GM10248 (cell line): ENCODE results near the gene INSIG1.

ENCODE experiments used
- CTCF ChIA-PET: fragments of 300-600 bp; sonication (Branson Sonifier 250); formaldehyde crosslinking; extraction: SDS; loops from one replicate; lab custom pipeline; 2021; ENCODE audit warnings: antibody characterized with exemption; lab: Yijun Ruan, JAX
- POLR2A ChIA-PET: fragments of 350-650 bp; sonication (Branson Sonifier 250); formaldehyde crosslinking; extraction: SDS; loops from one replicate; lab custom pipeline; 2020; ENCODE audit warnings: antibody characterized with exemption; lab: Yijun Ruan, JAX
- DNase-seq: peaks from one replicate; pipeline ENCODE4 v3.0.0; 2012; ENCODE audit errors: extremely low spot score
- TF ChIP-seq, protein P1 (sequence below): IDR thresholded peaks from 2 replicates; pipeline ENCODE4 v1.5.1; 2012; ENCODE audit warnings: mild to moderate bottlenecking, low read depth; ENCODE audit errors: extremely low read depth, missing control alignments, control extremely low read depth

The INSIG1 gene

GRCh38 chr7:155315977-155316376 is 18.3 kb downstream of the INSIG1 start:
- DNase-seq = no peak
- ChIA-PET CTCF (interaction anchor here (1.1 kb wide), 1 partner anchor 12 kb away, joined by 4 read pairs; no protein-coding TSS in a partner anchor), POLR2A (no interaction called here)
- TF ChIP-seq, protein P1, sequence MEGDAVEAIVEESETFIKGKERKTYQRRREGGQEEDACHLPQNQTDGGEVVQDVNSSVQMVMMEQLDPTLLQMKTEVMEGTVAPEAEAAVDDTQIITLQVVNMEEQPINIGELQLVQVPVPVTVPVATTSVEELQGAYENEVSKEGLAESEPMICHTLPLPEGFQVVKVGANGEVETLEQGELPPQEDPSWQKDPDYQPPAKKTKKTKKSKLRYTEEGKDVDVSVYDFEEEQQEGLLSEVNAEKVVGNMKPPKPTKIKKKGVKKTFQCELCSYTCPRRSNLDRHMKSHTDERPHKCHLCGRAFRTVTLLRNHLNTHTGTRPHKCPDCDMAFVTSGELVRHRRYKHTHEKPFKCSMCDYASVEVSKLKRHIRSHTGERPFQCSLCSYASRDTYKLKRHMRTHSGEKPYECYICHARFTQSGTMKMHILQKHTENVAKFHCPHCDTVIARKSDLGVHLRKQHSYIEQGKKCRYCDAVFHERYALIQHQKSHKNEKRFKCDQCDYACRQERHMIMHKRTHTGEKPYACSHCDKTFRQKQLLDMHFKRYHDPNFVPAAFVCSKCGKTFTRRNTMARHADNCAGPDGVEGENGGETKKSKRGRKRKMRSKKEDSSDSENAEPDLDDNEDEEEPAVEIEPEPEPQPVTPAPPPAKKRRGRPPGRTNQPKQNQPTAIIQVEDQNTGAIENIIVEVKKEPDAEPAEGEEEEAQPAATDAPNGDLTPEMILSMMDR = no peak

DNA sequence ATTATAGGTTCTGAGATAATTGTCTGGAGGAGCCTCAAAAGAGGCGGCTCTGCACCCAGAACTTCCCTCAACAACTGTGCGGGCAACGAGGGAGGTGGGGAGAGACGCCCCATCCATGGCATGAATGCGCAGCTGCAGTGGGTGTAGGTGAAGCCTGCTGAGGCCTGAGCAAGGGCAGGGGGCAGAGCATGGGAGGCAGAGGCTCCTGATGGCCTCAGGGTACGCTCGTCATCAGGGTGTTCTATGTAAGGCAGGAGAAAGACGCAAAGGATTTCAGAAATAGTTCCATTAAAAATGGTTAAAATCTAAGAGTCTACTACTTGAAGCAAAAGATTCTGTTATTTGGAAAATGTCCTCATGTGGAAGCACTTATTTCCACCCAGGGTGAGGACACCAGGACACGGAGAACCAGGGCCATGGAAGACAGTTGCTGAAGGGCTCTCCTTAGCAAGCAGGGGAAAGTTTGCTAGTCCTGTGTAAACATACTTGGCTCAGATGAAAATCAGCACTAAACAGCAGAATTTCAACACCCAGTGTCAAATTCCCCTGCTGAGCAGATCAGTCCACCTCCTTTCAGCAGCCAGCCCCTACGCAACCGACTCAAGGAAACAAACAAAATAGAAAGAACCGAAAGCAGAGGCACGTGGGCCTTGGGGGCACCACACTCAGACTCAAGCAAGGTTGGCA is 18.9 kb downstream of the INSIG1 start:
- CTCF ChIA-PET = interaction anchor here (1.1 kb wide), 1 partner anchor 12 kb away, joined by 4 read pairs; no protein-coding TSS in a partner anchor
- TF ChIP-seq, protein P1 = no peak
- POLR2A ChIA-PET = no interaction called here
- no peak for DNase-seq

DNA sequence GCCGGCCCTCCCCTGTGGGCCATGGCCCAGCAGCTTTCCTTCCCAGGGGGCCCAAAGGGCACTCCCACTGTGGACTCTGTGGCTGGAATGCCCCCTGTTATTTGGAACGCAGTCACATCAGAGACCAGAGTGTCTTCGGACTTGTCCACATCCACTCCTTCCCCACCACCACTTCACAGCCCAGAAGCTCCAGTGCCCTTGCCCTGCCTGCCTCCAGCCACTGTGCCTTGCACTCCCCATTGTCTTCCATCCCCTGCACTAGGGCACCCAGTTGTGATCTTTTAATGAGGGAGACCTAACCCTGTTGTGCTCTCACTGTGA is 19.4 kb downstream of the INSIG1 start:
- TF ChIP-seq, protein P1 = no peak
- no peak for DNase-seq
- ChIA-PET CTCF (no interaction called here), POLR2A (no interaction called here)

DNA sequence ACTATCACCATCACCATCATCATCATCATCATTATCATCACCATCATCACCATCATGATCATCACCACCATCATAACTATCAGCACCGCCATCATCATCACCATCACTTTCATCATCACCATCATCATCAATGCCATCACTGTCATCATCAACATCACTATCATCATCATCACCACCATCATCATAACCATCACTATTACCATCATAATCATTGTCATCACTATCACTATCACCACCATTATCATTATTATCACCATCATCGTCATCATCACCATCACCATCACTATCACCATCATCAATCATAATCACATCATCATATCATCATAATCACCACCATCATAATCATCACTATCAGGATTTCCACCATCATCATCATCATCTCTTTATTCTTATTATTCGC is 20.6 kb downstream of the INSIG1 start:
- DNase-seq = no peak
- ChIA-PET POLR2A (no interaction called here), CTCF (no interaction called here)
- TF ChIP-seq, protein P1 = no peak

- CTCF ChIA-PET = interaction anchor here (0.9 kb wide), 1 partner anchor 10 kb away, joined by 3 read pairs; no protein-coding TSS in a partner anchor
- POLR2A ChIA-PET = no interaction called here
- DNase-seq = no peak
- TF ChIP-seq, protein P1 = no peak
These were observed 24.9 kb downstream of the INSIG1 start for GRCh38 chr7:155322530-155322929.

DNA sequence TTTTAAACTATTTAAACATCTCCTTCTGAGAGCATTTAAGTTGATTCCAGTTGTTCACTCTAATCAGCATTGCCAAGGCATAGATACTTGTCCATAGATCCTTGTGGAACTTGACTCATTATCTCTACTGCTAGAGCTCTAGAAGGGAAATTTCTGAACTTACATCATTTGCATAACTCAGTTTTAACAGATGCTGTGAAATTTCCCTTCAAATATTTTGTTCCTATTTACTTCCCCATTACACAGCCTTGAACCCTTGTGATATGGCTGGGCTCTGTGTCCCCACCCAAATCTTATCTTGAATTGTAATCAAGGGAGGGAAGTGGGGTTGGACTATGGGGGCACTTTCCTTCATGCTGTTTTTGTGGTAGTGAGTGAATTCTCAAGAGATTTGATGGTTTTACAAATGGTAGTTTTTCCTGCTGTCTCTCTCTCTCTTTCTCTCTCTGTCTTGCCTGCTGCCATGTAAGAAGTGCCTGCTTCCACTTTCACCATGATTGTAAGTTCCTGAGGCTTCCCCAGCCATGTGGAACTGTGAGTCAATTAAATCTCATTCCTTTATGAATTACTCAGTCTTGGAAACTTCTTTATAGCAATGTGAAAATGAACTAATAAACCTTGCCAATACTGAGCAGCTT is 25.4 kb downstream of the INSIG1 start:
- ChIA-PET CTCF (interaction anchor here (0.9 kb wide), 1 partner anchor 10 kb away, joined by 3 read pairs; no protein-coding TSS in a partner anchor), POLR2A (no interaction called here)
- no peak for DNase-seq
- TF ChIP-seq, protein P1 = no peak
